Loucy (cell line): ENCODE results near the gene CRTC1.
A peak's percentile ranks its signal among the peaks of the same experiment; 100 is the strongest.
"Not testable (repeated sequence)": the region's sequence is repeated elsewhere in the genome, so short reads cannot be mapped to it uniquely, and the experiment has no call there.

Experiments used
- H2AFZ ChIP-seq: fragments of 200-600 bp; sonication (generic); 2 replicates; pipeline ENCODE4 v1.6.0; 2016; ENCODE audit warnings: antibody characterized with exemption, mild to moderate bottlenecking, low read length, moderate library complexity
- H3F3A ChIP-seq: fragments of 200-600 bp; 2 replicates; pipeline ENCODE4 v1.6.0; 2016; ENCODE audit warnings: antibody characterized with exemption, low read depth, mild to moderate bottlenecking
- H3K27me3 ChIP-seq: fragments of 200-600 bp; sonication (generic); 2 replicates; pipeline ENCODE4 v1.6.1; 2014; ENCODE audit warnings: low read length, mild to moderate bottlenecking; ENCODE audit not compliant: insufficient read depth, poor library complexity, severe bottlenecking
- H3K36me3 ChIP-seq: fragments of 200-600 bp; sonication (generic); 2 replicates; pipeline ENCODE4 v1.6.1; 2016; ENCODE audit warnings: low read length; ENCODE audit not compliant: insufficient read depth
- H3K4me1 ChIP-seq: fragments of 200-600 bp; sonication (generic); 2 replicates; pipeline ENCODE4 v1.5.1; 2014; ENCODE audit warnings: low read length, mild to moderate bottlenecking; ENCODE audit not compliant: insufficient read depth, poor library complexity, severe bottlenecking
- H3K4me2 ChIP-seq: fragments of 200-600 bp; sonication (generic); 2 replicates; pipeline ENCODE4 v1.6.0; 2014; ENCODE audit warnings: antibody characterized with exemption, low read length, low read depth, mild to moderate bottlenecking; ENCODE audit not compliant: poor library complexity, severe bottlenecking
- H3K4me3 ChIP-seq: fragments of 200-600 bp; sonication (generic); 2 replicates; pipeline ENCODE4 v1.5.1; 2014; ENCODE audit warnings: low read length, mild to moderate bottlenecking, mixed read lengths; ENCODE audit not compliant: poor library complexity, severe bottlenecking
- H3K79me2 ChIP-seq: fragments of 200-600 bp; sonication (generic); 2 replicates; pipeline ENCODE4 v1.6.1; 2014; ENCODE audit warnings: low read length; ENCODE audit not compliant: insufficient read depth
- H3K9ac ChIP-seq: fragments of 200-600 bp; sonication (generic); 2 replicates; pipeline ENCODE4 v1.6.0; 2014; ENCODE audit warnings: mild to moderate bottlenecking, low read depth, low read length, moderate library complexity; ENCODE audit not compliant: poor library complexity, severe bottlenecking
- H3K9me2 ChIP-seq: fragments of 200-600 bp; sonication (generic); replicated peaks from 2 replicates; pipeline ENCODE4 v1.6.1; 2016; ENCODE audit warnings: low read depth, low read length, mixed read lengths
- H3K9me3 ChIP-seq: fragments of 200-600 bp; sonication (generic); 2 replicates; pipeline ENCODE4 v1.6.1; 2014; ENCODE audit warnings: mild to moderate bottlenecking, antibody characterized with exemption, low read length, low read depth; ENCODE audit not compliant: insufficient read depth
- H4K20me1 ChIP-seq: fragments of 200-600 bp; sonication (generic); 2 replicates; pipeline ENCODE4 v1.6.0; 2014; ENCODE audit warnings: antibody characterized with exemption, low read length, mild to moderate bottlenecking; ENCODE audit not compliant: insufficient read depth, poor library complexity, severe bottlenecking
- CTCF ChIP-seq: fragments of 200-600 bp; sonication (generic); conservative IDR thresholded peaks from 2 replicates; pipeline ENCODE4 v1.5.1; 2014; ENCODE audit warnings: mild to moderate bottlenecking, antibody characterized with exemption, low read length
- EZH2phosphoT487 ChIP-seq: fragments of 200-600 bp; IDR thresholded peaks from 2 replicates; pipeline ENCODE4 v1.6.1; 2018; ENCODE audit warnings: antibody characterized with exemption, mild to moderate bottlenecking, moderate library complexity, borderline replicate concordance

Gene CRTC1

GRCh38 chr19:18675779-18676178 lies 7.7 kb upstream of the CRTC1 start:
- no peak overlapping the region for H3K4me2 ChIP-seq
- H4K20me1 ChIP-seq, result no peaks in the 10 kb centered on the region
- H3K36me3 ChIP-seq, result no peaks in the 10 kb centered on the region; the same call in 1 of the 2 replicates
- H3K4me3 ChIP-seq, result no peak overlapping the region
- no peak overlapping the region for H3K9ac ChIP-seq
- H3K9me3 ChIP-seq, result no peaks in the 10 kb centered on the region
- peaks cover 10% of the 10 kb centered on the region for H3K4me1 ChIP-seq
- no peaks in the 10 kb centered on the region for H3K79me2 ChIP-seq
- no peaks in the 10 kb centered on the region for H3K27me3 ChIP-seq
- no peaks in the 10 kb centered on the region for H3F3A ChIP-seq
- H3K9me2 ChIP-seq, result no peaks in the 10 kb centered on the region
- TF ChIP-seq CTCF (peak; percentile 60), EZH2phosphoT487 (no peak)
- H2AFZ ChIP-seq, result no peak overlapping the region

GRCh38 chr19:18676692-18677091 lies 6.8 kb upstream of the CRTC1 start:
- Histone ChIP-seq H4K20me1 (no peaks in the 10 kb centered on the region), H3F3A (no peaks in the 10 kb centered on the region), H3K27me3 (no peaks in the 10 kb centered on the region), H3K9ac (no peak overlapping the region), H3K9me3 (no peaks in the 10 kb centered on the region), H3K9me2 (no peaks in the 10 kb centered on the region), H3K4me3 (no peak overlapping the region), H2AFZ (no peak overlapping the region), H3K79me2 (no peaks in the 10 kb centered on the region), H3K36me3 (no peaks in the 10 kb centered on the region; the same call in 1 of the 2 replicates), H3K4me1 (peaks cover 10% of the 10 kb centered on the region), H3K4me2 (no peak overlapping the region)
- no peak for TF ChIP-seq EZH2phosphoT487
- TF ChIP-seq CTCF, result no peak

GRCh38 chr19:18677156-18677555 lies 6.3 kb upstream of the CRTC1 start:
- Histone ChIP-seq H3K4me2 (peak overlapping the region; percentile 19), H3K4me3 (no peak overlapping the region), H3F3A (no peaks in the 10 kb centered on the region), H3K9ac (no peak overlapping the region), H3K27me3 (no peaks in the 10 kb centered on the region), H4K20me1 (no peaks in the 10 kb centered on the region), H3K9me3 (no peaks in the 10 kb centered on the region), H2AFZ (no peak overlapping the region), H3K9me2 (no peaks in the 10 kb centered on the region), H3K79me2 (no peaks in the 10 kb centered on the region), H3K36me3 (no peaks in the 10 kb centered on the region; the same call in 1 of the 2 replicates), H3K4me1 (peaks cover 10% of the 10 kb centered on the region)
- no peak for TF ChIP-seq EZH2phosphoT487

- not testable (repeated sequence) for H3F3A ChIP-seq
These were observed 3.3 kb upstream of the CRTC1 start for GRCh38 chr19:18680148-18680547.

More at GRCh38 chr19:18680148-18680547, 3.3 kb upstream of the CRTC1 start:
- H3K4me3 ChIP-seq, H3K27me3 ChIP-seq, H4K20me1 ChIP-seq, H3K9me2 ChIP-seq, H2AFZ ChIP-seq, H3K4me2 ChIP-seq, H3K9ac ChIP-seq, H3K9me3 ChIP-seq, H3K36me3 ChIP-seq: not testable (repeated sequence)
- Histone ChIP-seq H3K79me2 (peaks cover 14% of the 10 kb centered on the region), H3K4me1 (peaks cover 27% of the 10 kb centered on the region)
